Keratinocyte (primary cell): Measurements from ENCODE around the gene BCL6B. TPM values are rescaled to one million over a fixed set of nuclear protein-coding genes. Genes with fewer than 3 reads are reported as not detected.

Source experiments
- DNase-seq: peaks from one replicate; pipeline ENCODE4 v3.0.0-alpha.2; 2011; ENCODE audit warnings: low read depth, missing footprints, low spot score
- FAIRE-seq: peaks from 2 replicates; lab custom pipeline; 2011; peaks lifted over from hg19 to GRCh38; lab: Jason Lieb, UNC
- H2AFZ ChIP-seq: 2 replicates; pipeline ENCODE4 v1.6.0; 2012; ENCODE audit warnings: low read length, control low read depth, inconsistent platforms; ENCODE audit not compliant: control insufficient read depth
- H3K27ac ChIP-seq: 2 replicates; pipeline ENCODE4 v1.5.1; 2011; ENCODE audit warnings: low read length; ENCODE audit not compliant: control insufficient read depth, insufficient read depth
- H3K27me3 ChIP-seq: 3 replicates; pipeline ENCODE4 v1.6.0; 2011; ENCODE audit warnings: low read length; ENCODE audit not compliant: control insufficient read depth, insufficient read depth; ENCODE audit errors: extremely low read depth
- H3K36me3 ChIP-seq, 2 experiments: 2 replicates in 1 of 2; 3 replicates in 1 of 2; pipeline ENCODE4 v1.5.1; 2011; ENCODE audit warnings: low read length in 2 of 2, mild to moderate bottlenecking in 1 of 2; ENCODE audit not compliant: control insufficient read depth in 2 of 2, insufficient read depth in 2 of 2; ENCODE audit errors: extremely low read depth in 1 of 2
- H3K4me1 ChIP-seq: 3 replicates; pipeline ENCODE4 v1.5.1; 2011; ENCODE audit warnings: low read length; ENCODE audit not compliant: control insufficient read depth, insufficient read depth; ENCODE audit errors: extremely low read depth
- H3K4me2 ChIP-seq: 3 replicates; pipeline ENCODE4 v1.6.0; 2011; ENCODE audit warnings: low read depth, low read length; ENCODE audit not compliant: control insufficient read depth, insufficient read depth; ENCODE audit errors: extremely low read depth
- H3K4me3 ChIP-seq, 3 experiments: fragments of 200-600 bp in 1 of 3; sonication (generic) in 1 of 3; 2 replicates in 2 of 3; 3 replicates in 1 of 3; pipeline ENCODE4 v1.5.1; 2011 to 2016; ENCODE audit warnings: low read length in 3 of 3, mild to moderate bottlenecking in 3 of 3, control low read depth in 2 of 3, inconsistent platforms in 1 of 3, low read depth in 1 of 3, mixed read lengths in 1 of 3, mixed run types in 1 of 3, moderate library complexity in 1 of 3; ENCODE audit not compliant: control insufficient read depth in 2 of 3, insufficient read depth in 2 of 3; ENCODE audit errors: extremely low read depth in 1 of 3
- H3K79me2 ChIP-seq: 2 replicates; pipeline ENCODE4 v1.6.0; 2012; ENCODE audit warnings: low read length; ENCODE audit not compliant: control insufficient read depth, insufficient read depth
- H3K9ac ChIP-seq: 3 replicates; pipeline ENCODE4 v1.6.0; 2011; ENCODE audit warnings: low read length; ENCODE audit not compliant: control insufficient read depth, insufficient read depth; ENCODE audit errors: extremely low read depth
- H3K9me1 ChIP-seq: 3 replicates; pipeline ENCODE4 v1.6.0; 2011; ENCODE audit warnings: low read length; ENCODE audit not compliant: control insufficient read depth, insufficient read depth; ENCODE audit errors: extremely low read depth
- H3K9me3 ChIP-seq: 2 replicates; pipeline ENCODE4 v1.5.1; 2012; ENCODE audit warnings: low read depth, low read length; ENCODE audit not compliant: control insufficient read depth
- H4K20me1 ChIP-seq: 3 replicates; pipeline ENCODE4 v1.6.0; 2011; ENCODE audit warnings: low read length; ENCODE audit not compliant: control insufficient read depth, insufficient read depth; ENCODE audit errors: extremely low read depth
- CTCF ChIP-seq, 3 experiments: IDR thresholded peaks in 1 of 3; conservative IDR thresholded peaks in 1 of 3; optimal IDR thresholded peaks in 1 of 3; 2 replicates in 2 of 3; 3 replicates in 1 of 3; pipeline versions ENCODE3 to v1.5.1; 2011; ENCODE audit warnings: low read length in 3 of 3, mild to moderate bottlenecking in 3 of 3, moderate library complexity in 2 of 3, control low read depth in 1 of 3, inconsistent platforms in 1 of 3; ENCODE audit not compliant: insufficient read depth in 2 of 3; ENCODE audit errors: extremely low read depth in 1 of 3
- EZH2 ChIP-seq: IDR thresholded peaks from one replicate; pipeline ENCODE4 v1.6.1; 2012; ENCODE audit warnings: inconsistent platforms, mild to moderate bottlenecking, low read length, moderate library complexity
- dilution Hi-C: fragments of 300-500 bp; cut with MboI; formaldehyde crosslinking; loops from one replicate; pipeline ENCODE4 v1.7.0; 2020; ENCODE audit warnings: low sequenced_read_pairs; ENCODE audit not compliant: extremely low pct_ligation_motif_present
- polyA plus RNA-seq, 5 experiments: library from polyadenylated mRNA; depleted of rRNA in 3 of 5; stranded (reverse) in 3 of 5; stranded (forward) in 1 of 5; unstranded in 1 of 5; fragments of >200 nt; gene quantifications; 1 replicate in 1 of 5; 2 replicates in 3 of 5; 3 replicates in 1 of 5; pipeline versions ENCODE4 v1.2.1 to v1.2.3, GENCODE V29; 2011 to 2012; ENCODE audit warnings: missing spikeins in 2 of 5, low read depth in 1 of 5, low replicate concordance in 1 of 5

BCL6B gene
- polyA plus RNA-seq, 1 donor (not counting 4 experiments of a cell fraction or from before 2014, with no cell fraction given) = not detected

- Histone ChIP-seq H3K36me3 (no peaks in the 10 kb centered on the region), H3K79me2 (no peaks in the 10 kb centered on the region), H3K4me3 (no peak overlapping the region), H4K20me1 (no peaks in the 10 kb centered on the region), H3K27ac (no peak overlapping the region), H3K4me1 (no peaks in the 10 kb centered on the region), H3K9me1 (no peaks in the 10 kb centered on the region), H3K9me3 (no peaks in the 10 kb centered on the region), H3K9ac (no peak overlapping the region), H3K27me3 (no peaks in the 10 kb centered on the region), H2AFZ (no peak overlapping the region), H3K4me2 (no peak overlapping the region)
- no peak for TF ChIP-seq EZH2
- no peak for TF ChIP-seq CTCF (optimal IDR thresholded peaks at IDR 0.05 in 1 of 3, IDR thresholded peaks at IDR 0.05 in 1 of 3, conservative IDR thresholded peaks at IDR 0.05 in 1 of 3; ENCODE audit: extremely low read depth in 1 of 3, insufficient read depth in 2 of 3, low read length in 3 of 3)
- dilution Hi-C loops = no loop called here
- FAIRE-seq = no peak
- no peak for DNase-seq
Observed at GRCh38 chr17:7029096-7029495, 6.2 kb downstream of the BCL6B start.

- Histone ChIP-seq H3K27me3 (no peaks in the 10 kb centered on the region), H4K20me1 (no peaks in the 10 kb centered on the region), H3K4me3 (no peak overlapping the region), H2AFZ (no peak overlapping the region), H3K4me1 (no peaks in the 10 kb centered on the region), H3K79me2 (no peaks in the 10 kb centered on the region), H3K9ac (no peak overlapping the region), H3K4me2 (no peak overlapping the region), H3K9me3 (no peaks in the 10 kb centered on the region), H3K36me3 (no peaks in the 10 kb centered on the region), H3K9me1 (no peaks in the 10 kb centered on the region), H3K27ac (no peak overlapping the region)
- DNase-seq (no peak), FAIRE-seq (no peak)
- dilution Hi-C loops = no loop called here
- no peak for TF ChIP-seq CTCF (optimal IDR thresholded peaks at IDR 0.05 in 1 of 3, IDR thresholded peaks at IDR 0.05 in 1 of 3, conservative IDR thresholded peaks at IDR 0.05 in 1 of 3; ENCODE audit: extremely low read depth in 1 of 3, insufficient read depth in 2 of 3, low read length in 3 of 3)
- no peak for TF ChIP-seq EZH2
Observed at GRCh38 chr17:7029659-7030058, 6.8 kb downstream of the BCL6B start.
